ENCODE data around the gene ASB6. TPM values are rescaled to one million over a fixed set of nuclear protein-coding genes. Genes with fewer than 3 reads are reported as not detected.

Gene ASB6
- total RNA-seq, 1 experiment from 2014 or later: 19.1 TPM

- ATAC-seq: no peak
- H3K9me3 ChIP-seq (ENCODE audit: low read length): no peaks in the 10 kb centered on the region
- no TSS peak for BruUV-seq (replicated peaks)
- intact Hi-C loops (cut with micrococcal nuclease): no loop called here
- no peak overlapping the region for H2AFZ ChIP-seq (ENCODE audit: low read length)
- no peak overlapping the region for H3K9ac ChIP-seq (ENCODE audit: low read length)
- no peak overlapping the region for H3K4me3 ChIP-seq (ENCODE audit: low read length)
- no peaks in the 10 kb centered on the region for H3K9me2 ChIP-seq (replicated peaks; ENCODE audit: low read length)
- H3K36me3 ChIP-seq (ENCODE audit: low read depth, low read length): no peaks in the 10 kb centered on the region
- DNase-seq: no peak
- no peaks in the 10 kb centered on the region for H3K27me3 ChIP-seq (ENCODE audit: low read length)
- no peak for TF ChIP-seq EZH2phosphoT487 (IDR thresholded peaks at IDR 0.05; ENCODE audit: borderline replicate concordance, low read length)
- TF ChIP-seq CTCF (conservative IDR thresholded peaks at IDR 0.05; ENCODE audit: low read depth, low read length): no peak
- no peak for TF ChIP-seq EZH2 (IDR thresholded peaks at IDR 0.05; ENCODE audit: low read length, unreplicated experiment)
- peaks cover 7% of the 10 kb centered on the region for H3K79me2 ChIP-seq (ENCODE audit: low read length)
- ChIA-PET CTCF (no interaction called here), POLR2A (ENCODE audit: unreplicated experiment) (no interaction called here)
- H3K27ac ChIP-seq (ENCODE audit: low read length): no peak overlapping the region
- no peak overlapping the region for H3K4me2 ChIP-seq (ENCODE audit: low read length)
- no peaks in the 10 kb centered on the region for H3F3A ChIP-seq (ENCODE audit: low read length, unreplicated experiment)
- H4K20me1 ChIP-seq (ENCODE audit: low read length): no peaks in the 10 kb centered on the region
- H3K4me1 ChIP-seq (ENCODE audit: insufficient read depth, low read length): no peaks in the 10 kb centered on the region
These were observed 4.3 kb upstream of the ASB6 start for GRCh38 chr9:129646252-129646651.

- Histone ChIP-seq H3K27ac (ENCODE audit: low read length) (no peak overlapping the region), H3F3A (ENCODE audit: low read length, unreplicated experiment) (no peaks in the 10 kb centered on the region), H3K27me3 (ENCODE audit: low read length) (no peaks in the 10 kb centered on the region), H3K79me2 (ENCODE audit: low read length) (peaks cover 21% of the 10 kb centered on the region), H3K9me3 (ENCODE audit: low read length) (no peaks in the 10 kb centered on the region), H3K4me3 (ENCODE audit: low read length) (no peak overlapping the region), H2AFZ (ENCODE audit: low read length) (no peak overlapping the region), H3K4me1 (ENCODE audit: insufficient read depth, low read length) (peaks cover 3% of the 10 kb centered on the region; the same call in 1 of the 2 replicates), H3K4me2 (ENCODE audit: low read length) (no peak overlapping the region), H3K36me3 (ENCODE audit: low read depth, low read length) (no peaks in the 10 kb centered on the region), H3K9ac (ENCODE audit: low read length) (no peak overlapping the region), H3K9me2 (replicated peaks; ENCODE audit: low read length) (no peaks in the 10 kb centered on the region), H4K20me1 (ENCODE audit: low read length) (no peaks in the 10 kb centered on the region)
- BruUV-seq (replicated peaks): no TSS peak
- POLR2A ChIA-PET (ENCODE audit: unreplicated experiment): no interaction called here
- DNase-seq (no peak), ATAC-seq (no peak)
- CTCF ChIA-PET: no interaction called here
- intact Hi-C loops (cut with micrococcal nuclease): no loop called here
- no peak for TF ChIP-seq CTCF (conservative IDR thresholded peaks at IDR 0.05; ENCODE audit: low read depth, low read length)
- TF ChIP-seq EZH2phosphoT487 (IDR thresholded peaks at IDR 0.05; ENCODE audit: borderline replicate concordance, low read length): no peak
- no peak for TF ChIP-seq EZH2 (IDR thresholded peaks at IDR 0.05; ENCODE audit: low read length, unreplicated experiment)
These were observed 3.0 kb upstream of the ASB6 start for GRCh38 chr9:129644902-129645301.

GRCh38 chr9:129644365-129644764 is 2.4 kb upstream of the ASB6 start:
- Histone ChIP-seq H3K4me2 (ENCODE audit: low read length) (no peak overlapping the region), H3K9me3 (ENCODE audit: low read length) (no peaks in the 10 kb centered on the region), H3K27ac (ENCODE audit: low read length) (no peak overlapping the region), H3K9me2 (replicated peaks; ENCODE audit: low read length) (no peaks in the 10 kb centered on the region), H3K4me3 (ENCODE audit: low read length) (no peak overlapping the region), H3K36me3 (ENCODE audit: low read depth, low read length) (no peaks in the 10 kb centered on the region), H3K27me3 (ENCODE audit: low read length) (no peaks in the 10 kb centered on the region), H2AFZ (ENCODE audit: low read length) (no peak overlapping the region), H3K4me1 (ENCODE audit: insufficient read depth, low read length) (peaks cover 3% of the 10 kb centered on the region; the same call in 1 of the 2 replicates), H3K9ac (ENCODE audit: low read length) (no peak overlapping the region), H4K20me1 (ENCODE audit: low read length) (no peaks in the 10 kb centered on the region), H3K79me2 (ENCODE audit: low read length) (peaks cover 25% of the 10 kb centered on the region), H3F3A (ENCODE audit: low read length, unreplicated experiment) (no peaks in the 10 kb centered on the region)
- TF ChIP-seq CTCF (conservative IDR thresholded peaks at IDR 0.05; ENCODE audit: low read depth, low read length): no peak
- no peak for TF ChIP-seq EZH2 (IDR thresholded peaks at IDR 0.05; ENCODE audit: low read length, unreplicated experiment)
- no peak for TF ChIP-seq EZH2phosphoT487 (IDR thresholded peaks at IDR 0.05; ENCODE audit: borderline replicate concordance, low read length)
- ChIA-PET CTCF (no interaction called here), POLR2A (ENCODE audit: unreplicated experiment) (no interaction called here)
- no peak for ATAC-seq
- BruUV-seq (replicated peaks): no TSS peak
- no peak for DNase-seq
- intact Hi-C loops (cut with micrococcal nuclease): no loop called here
